ENCODE measurements around the gene LPO. TPM values are rescaled to one million over a fixed set of nuclear protein-coding genes. Genes with fewer than 3 reads are reported as not detected.

Gene LPO
- total and polyA plus RNA-seq, 9 of the 15 experiments (the other 6 are each of a cell fraction or from before 2014, with no cell fraction given): 0.07 to 0.11 TPM; not detected in 7

DNA sequence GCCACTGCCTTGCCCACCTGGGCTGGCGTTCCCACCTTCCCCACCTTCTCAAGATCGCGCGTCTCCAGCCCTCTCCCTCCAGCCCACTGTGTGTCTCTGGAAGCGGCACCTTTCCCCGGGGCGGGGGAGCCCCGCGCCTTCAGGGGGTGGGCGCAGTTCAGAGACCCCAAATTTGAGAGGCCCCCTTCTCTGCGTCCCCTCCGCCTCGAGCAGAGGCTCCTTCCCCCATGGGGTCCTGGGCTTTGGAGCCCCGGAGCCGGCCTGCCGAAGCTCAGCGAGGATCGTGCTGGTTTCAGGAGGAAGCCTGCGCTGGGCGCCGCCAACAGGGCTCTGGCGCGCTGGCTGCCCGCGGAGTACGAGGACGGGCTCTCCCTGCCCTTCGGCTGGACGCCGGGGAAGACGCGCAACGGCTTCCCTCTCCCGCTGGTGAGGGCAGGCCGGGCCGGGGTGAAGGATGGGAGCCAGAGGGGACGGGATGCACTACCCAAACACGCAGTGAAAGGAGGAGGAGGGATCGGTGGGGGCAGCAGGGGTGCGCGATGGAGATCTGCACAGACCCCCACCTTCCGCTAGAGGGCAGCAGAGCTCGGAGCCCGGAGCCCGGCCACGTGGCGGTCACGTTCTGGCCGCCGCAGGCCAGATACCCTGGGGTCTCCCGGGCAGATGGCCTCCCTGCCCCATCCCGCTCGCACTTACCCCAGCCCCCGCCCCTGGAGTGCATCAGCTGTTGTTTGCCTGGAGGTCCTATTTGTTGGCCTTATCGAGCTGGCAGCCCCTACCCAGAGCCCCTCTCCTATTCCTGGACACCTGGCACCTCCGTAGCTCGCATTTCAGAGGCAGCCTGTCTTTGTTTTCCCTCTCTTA lies 11.1 kb downstream of the LPO start (continued):
- TF ChIP-seq JUN (IDR thresholded peaks at IDR 0.05; ENCODE audit: borderline replicate concordance, low read depth, low read length) (peak; percentile 45; the same call in 1 of the 2 replicates), JUN (CRISPR knock-in tag; IDR thresholded peaks at IDR 0.05; ENCODE audit: borderline replicate concordance) (no peak), HDAC2 (IDR thresholded peaks at IDR 0.05) (0 out of 2 replicates have a peak, but pooled peaks have one; percentile 28), TCF3 (CRISPR knock-in tag; IDR thresholded peaks at IDR 0.05) (peak; percentile 18; the same call in 1 of the 2 replicates), DIDO1 (tag; IDR thresholded peaks at IDR 0.05; ENCODE audit: low read depth) (peak; percentile 38; the same call in 1 of the 2 replicates), SMC3 (conservative IDR thresholded peaks at IDR 0.05; ENCODE audit: insufficient read depth, low read depth, low read length) (peak; percentile 67), RAD51 (IDR thresholded peaks at IDR 0.05; ENCODE audit: borderline replicate concordance, low read depth) (peak; percentile 71), PHF8 (IDR thresholded peaks at IDR 0.05; ENCODE audit: borderline replicate concordance, low read length) (no peak), TCFL5 (CRISPR knock-in tag; conservative IDR thresholded peaks at IDR 0.05) (no peak), CTBP1 (IDR thresholded peaks at IDR 0.05; ENCODE audit: borderline replicate concordance) (peak; percentile 26; the same call in 1 of the 2 replicates), TEAD2 (tag; IDR thresholded peaks at IDR 0.05) (no peak), PHF21A (IDR thresholded peaks at IDR 0.05; ENCODE audit: borderline replicate concordance, low read depth) (no peak), NR3C1 (CRISPR knock-in tag; IDR thresholded peaks at IDR 0.05) (peak; percentile 85)
- TF ChIP-seq, protein P1, sequence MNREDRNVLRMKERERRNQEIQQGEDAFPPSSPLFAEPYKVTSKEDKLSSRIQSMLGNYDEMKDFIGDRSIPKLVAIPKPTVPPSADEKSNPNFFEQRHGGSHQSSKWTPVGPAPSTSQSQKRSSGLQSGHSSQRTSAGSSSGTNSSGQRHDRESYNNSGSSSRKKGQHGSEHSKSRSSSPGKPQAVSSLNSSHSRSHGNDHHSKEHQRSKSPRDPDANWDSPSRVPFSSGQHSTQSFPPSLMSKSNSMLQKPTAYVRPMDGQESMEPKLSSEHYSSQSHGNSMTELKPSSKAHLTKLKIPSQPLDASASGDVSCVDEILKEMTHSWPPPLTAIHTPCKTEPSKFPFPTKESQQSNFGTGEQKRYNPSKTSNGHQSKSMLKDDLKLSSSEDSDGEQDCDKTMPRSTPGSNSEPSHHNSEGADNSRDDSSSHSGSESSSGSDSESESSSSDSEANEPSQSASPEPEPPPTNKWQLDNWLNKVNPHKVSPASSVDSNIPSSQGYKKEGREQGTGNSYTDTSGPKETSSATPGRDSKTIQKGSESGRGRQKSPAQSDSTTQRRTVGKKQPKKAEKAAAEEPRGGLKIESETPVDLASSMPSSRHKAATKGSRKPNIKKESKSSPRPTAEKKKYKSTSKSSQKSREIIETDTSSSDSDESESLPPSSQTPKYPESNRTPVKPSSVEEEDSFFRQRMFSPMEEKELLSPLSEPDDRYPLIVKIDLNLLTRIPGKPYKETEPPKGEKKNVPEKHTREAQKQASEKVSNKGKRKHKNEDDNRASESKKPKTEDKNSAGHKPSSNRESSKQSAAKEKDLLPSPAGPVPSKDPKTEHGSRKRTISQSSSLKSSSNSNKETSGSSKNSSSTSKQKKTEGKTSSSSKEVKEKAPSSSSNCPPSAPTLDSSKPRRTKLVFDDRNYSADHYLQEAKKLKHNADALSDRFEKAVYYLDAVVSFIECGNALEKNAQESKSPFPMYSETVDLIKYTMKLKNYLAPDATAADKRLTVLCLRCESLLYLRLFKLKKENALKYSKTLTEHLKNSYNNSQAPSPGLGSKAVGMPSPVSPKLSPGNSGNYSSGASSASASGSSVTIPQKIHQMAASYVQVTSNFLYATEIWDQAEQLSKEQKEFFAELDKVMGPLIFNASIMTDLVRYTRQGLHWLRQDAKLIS (CRISPR knock-in tag; IDR thresholded peaks at IDR 0.05): peak; percentile 93
- TF ChIP-seq, protein P2, sequence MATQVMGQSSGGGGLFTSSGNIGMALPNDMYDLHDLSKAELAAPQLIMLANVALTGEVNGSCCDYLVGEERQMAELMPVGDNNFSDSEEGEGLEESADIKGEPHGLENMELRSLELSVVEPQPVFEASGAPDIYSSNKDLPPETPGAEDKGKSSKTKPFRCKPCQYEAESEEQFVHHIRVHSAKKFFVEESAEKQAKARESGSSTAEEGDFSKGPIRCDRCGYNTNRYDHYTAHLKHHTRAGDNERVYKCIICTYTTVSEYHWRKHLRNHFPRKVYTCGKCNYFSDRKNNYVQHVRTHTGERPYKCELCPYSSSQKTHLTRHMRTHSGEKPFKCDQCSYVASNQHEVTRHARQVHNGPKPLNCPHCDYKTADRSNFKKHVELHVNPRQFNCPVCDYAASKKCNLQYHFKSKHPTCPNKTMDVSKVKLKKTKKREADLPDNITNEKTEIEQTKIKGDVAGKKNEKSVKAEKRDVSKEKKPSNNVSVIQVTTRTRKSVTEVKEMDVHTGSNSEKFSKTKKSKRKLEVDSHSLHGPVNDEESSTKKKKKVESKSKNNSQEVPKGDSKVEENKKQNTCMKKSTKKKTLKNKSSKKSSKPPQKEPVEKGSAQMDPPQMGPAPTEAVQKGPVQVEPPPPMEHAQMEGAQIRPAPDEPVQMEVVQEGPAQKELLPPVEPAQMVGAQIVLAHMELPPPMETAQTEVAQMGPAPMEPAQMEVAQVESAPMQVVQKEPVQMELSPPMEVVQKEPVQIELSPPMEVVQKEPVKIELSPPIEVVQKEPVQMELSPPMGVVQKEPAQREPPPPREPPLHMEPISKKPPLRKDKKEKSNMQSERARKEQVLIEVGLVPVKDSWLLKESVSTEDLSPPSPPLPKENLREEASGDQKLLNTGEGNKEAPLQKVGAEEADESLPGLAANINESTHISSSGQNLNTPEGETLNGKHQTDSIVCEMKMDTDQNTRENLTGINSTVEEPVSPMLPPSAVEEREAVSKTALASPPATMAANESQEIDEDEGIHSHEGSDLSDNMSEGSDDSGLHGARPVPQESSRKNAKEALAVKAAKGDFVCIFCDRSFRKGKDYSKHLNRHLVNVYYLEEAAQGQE (IDR thresholded peaks at IDR 0.05; ENCODE audit: borderline replicate concordance): peak; percentile 55
- TF ChIP-seq, protein P2 (CRISPR knock-in tag; IDR thresholded peaks at IDR 0.05; ENCODE audit: low read depth): no peak

All from K562 (cell line).